ENCODE measurements around the gene TRIM62.

GRCh38 chr1:33171977-33172813 is 9.6 kb downstream of the TRIM62 start:
- no peak for TF ChIP-seq POLR2A (IDR thresholded peaks at IDR 0.05)
- no peak for TF ChIP-seq CTCF (IDR thresholded peaks at IDR 0.05 in 8 of 11, conservative IDR thresholded peaks at IDR 0.05 in 3 of 11)
